Peyer's patch (tissue), 4 donors: ENCODE measurements around the gene PPP2R5D. TPM values are rescaled to one million over a fixed set of nuclear protein-coding genes. Genes with fewer than 3 reads are reported as not detected.

Experiments
- DNase-seq, 3 donors: peaks; one replicate each; pipeline ENCODE4 v3.0.0-alpha.2; 2017 to 2019
- H3K27ac ChIP-seq, 4 donors: fragments of 200-600 bp; sonication (generic); one replicate each; pipeline ENCODE4 v1.5.1; 2016 to 2019
- H3K27me3 ChIP-seq, 2 donors: fragments of 200-600 bp; sonication (generic); one replicate each; pipeline ENCODE4 v1.5.1; 2019
- H3K36me3 ChIP-seq, 3 donors: fragments of 200-600 bp; sonication (generic); one replicate each; pipeline ENCODE4 v1.5.1; 2016 to 2019
- H3K4me1 ChIP-seq, 4 donors: fragments of 200-600 bp; sonication (generic); one replicate each; pipeline ENCODE4 v1.5.1; 2016 to 2019
- H3K4me3 ChIP-seq, 4 donors: fragments of 200-600 bp; sonication (generic); 1 replicate in 3 of 4; 2 replicates in 1 of 4; pipeline ENCODE4 v1.5.1; 2016 to 2019; ENCODE audit warnings: mild to moderate bottlenecking in 1 of 4
- H3K9me3 ChIP-seq, 4 donors: fragments of 200-600 bp; sonication (generic); one replicate each; pipeline ENCODE4 v1.5.1; 2016 to 2019; ENCODE audit warnings: mild to moderate bottlenecking in 1 of 4
- POLR2A ChIP-seq, 2 donors: fragments of 450-650 bp; IDR thresholded peaks; one replicate each; pipeline ENCODE4 v1.5.1; 2017; ENCODE audit warnings: antibody characterized with exemption in 2 of 2, mild to moderate bottlenecking in 2 of 2, moderate library complexity in 2 of 2
- total RNA-seq, 4 donors: library from RNA; depleted of rRNA; stranded (reverse); fragments of >200 nt; gene quantifications; one replicate each; pipeline ENCODE4 v1.1.0, GENCODE V29; 2016
- TF ChIP-seq, protein P1 (sequence below), 6 experiments: fragments of 450-650 bp in 4 of 6; fragments of 200-600 bp in 2 of 6; sonication (generic) in 1 of 6; IDR thresholded peaks; one replicate each; pipeline ENCODE4 v1.5.1; 2017 to 2019; ENCODE audit warnings: antibody characterized with exemption in 6 of 6, mild to moderate bottlenecking in 3 of 6, moderate library complexity in 1 of 6

Gene PPP2R5D
- total RNA-seq, 4 donors from 2014 or later = 84.2 to 177 (median 152) TPM

DNA sequence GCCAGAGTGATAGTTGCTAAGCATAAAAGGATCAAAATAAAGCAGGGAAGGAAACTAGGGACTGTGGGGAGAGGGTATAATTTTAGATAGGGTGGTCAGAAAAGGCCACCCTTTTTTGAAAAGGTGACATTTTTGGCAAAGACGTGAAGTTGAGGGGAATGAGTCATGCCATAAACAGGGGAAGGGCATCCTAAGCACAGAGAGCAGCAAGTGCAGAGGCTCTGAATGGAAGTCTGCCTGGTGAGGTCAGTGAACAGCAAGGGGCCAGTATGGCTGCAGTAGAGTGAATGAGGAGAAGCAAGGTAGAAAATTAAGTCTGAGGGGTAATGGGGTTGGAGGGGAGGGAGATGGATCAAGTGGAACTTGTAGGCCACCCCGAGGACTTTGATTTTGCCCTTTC, 77.5 kb downstream of the PPP2R5D start:
- no peak for DNase-seq
- Histone ChIP-seq H3K4me1 (peaks cover 0 to 35% (median 8%) of the 10 kb centered on the region in 4 donors), H3K27me3 (no peaks in the 10 kb centered on the region), H3K36me3 (peaks cover 0 to 52% (median 2%) of the 10 kb centered on the region in 3 donors), H3K9me3 (no peaks in the 10 kb centered on the region), H3K4me3 (peak overlapping the region in 2 of 4 donors; percentile 81 to 98), H3K27ac (no peak overlapping the region)
- TF ChIP-seq, protein P1, sequence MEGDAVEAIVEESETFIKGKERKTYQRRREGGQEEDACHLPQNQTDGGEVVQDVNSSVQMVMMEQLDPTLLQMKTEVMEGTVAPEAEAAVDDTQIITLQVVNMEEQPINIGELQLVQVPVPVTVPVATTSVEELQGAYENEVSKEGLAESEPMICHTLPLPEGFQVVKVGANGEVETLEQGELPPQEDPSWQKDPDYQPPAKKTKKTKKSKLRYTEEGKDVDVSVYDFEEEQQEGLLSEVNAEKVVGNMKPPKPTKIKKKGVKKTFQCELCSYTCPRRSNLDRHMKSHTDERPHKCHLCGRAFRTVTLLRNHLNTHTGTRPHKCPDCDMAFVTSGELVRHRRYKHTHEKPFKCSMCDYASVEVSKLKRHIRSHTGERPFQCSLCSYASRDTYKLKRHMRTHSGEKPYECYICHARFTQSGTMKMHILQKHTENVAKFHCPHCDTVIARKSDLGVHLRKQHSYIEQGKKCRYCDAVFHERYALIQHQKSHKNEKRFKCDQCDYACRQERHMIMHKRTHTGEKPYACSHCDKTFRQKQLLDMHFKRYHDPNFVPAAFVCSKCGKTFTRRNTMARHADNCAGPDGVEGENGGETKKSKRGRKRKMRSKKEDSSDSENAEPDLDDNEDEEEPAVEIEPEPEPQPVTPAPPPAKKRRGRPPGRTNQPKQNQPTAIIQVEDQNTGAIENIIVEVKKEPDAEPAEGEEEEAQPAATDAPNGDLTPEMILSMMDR (IDR thresholded peaks at IDR 0.05) = no peak
- no peak for TF ChIP-seq POLR2A (IDR thresholded peaks at IDR 0.05)

Other genes with a start within 250 kb of the PPP2R5D start
- gene TBCC, start 238.5 kb upstream of the PPP2R5D start, total RNA-seq = 10 to 100 TPM; 23.1 to 36.4 (median 30.7) TPM
- gene BICRAL, start 202.5 kb upstream of the PPP2R5D start, total RNA-seq = 10 to 100 TPM; 15.3 to 20.1 (median 17.1) TPM
- 10 to 100 TPM; 49.6 to 67.0 (median 53.2) TPM for gene RPL7L1, start 105.0 kb upstream of the PPP2R5D start, total RNA-seq
- not detected for gene PTCRA, start 68.5 kb upstream of the PPP2R5D start, total RNA-seq
- gene CNPY3, start 55.1 kb upstream of the PPP2R5D start, total RNA-seq = 100 to 1,000 TPM in 1 of 4 donors, 10 to 100 TPM in 3; 27.8 to 101 (median 47.9) TPM
- 1 to 10 TPM in 1 of 4 donors, not detected in 3; 4.3 TPM for gene GNMT, start 23.8 kb upstream of the PPP2R5D start, total RNA-seq
- gene PEX6, start 5.4 kb upstream of the PPP2R5D start, total RNA-seq = 10 to 100 TPM; 19.0 to 61.3 (median 39.0) TPM
- 10 to 100 TPM; 34.3 to 40.4 (median 36.1) TPM for gene MEA1, start 29.4 kb downstream of the PPP2R5D start, total RNA-seq
- gene KLHDC3, start 29.7 kb downstream of the PPP2R5D start, total RNA-seq = 10 to 100 TPM; 38.8 to 59.2 (median 52.6) TPM
- gene RRP36, start 37.1 kb downstream of the PPP2R5D start, total RNA-seq = 10 to 100 TPM; 39.2 to 75.9 (median 50.4) TPM
- gene CUL7, start 69.3 kb downstream of the PPP2R5D start, total RNA-seq = 10 to 100 TPM; 19.4 to 33.0 (median 23.1) TPM
- gene MRPL2, start 74.9 kb downstream of the PPP2R5D start, total RNA-seq = 10 to 100 TPM; 19.0 to 40.8 (median 22.1) TPM
- 100 to 1,000 TPM in 3 of 4 donors, 10 to 100 TPM in 1; 50.3 to 214 (median 183) TPM for gene KLC4, start 75.1 kb downstream of the PPP2R5D start, total RNA-seq
- 10 to 100 TPM in 3 of 4 donors, 1 to 10 TPM in 1; 4.4 to 22.3 (median 18.3) TPM for gene PTK7, start 91.7 kb downstream of the PPP2R5D start, total RNA-seq
- 10 to 100 TPM; 23.1 to 29.7 (median 26.4) TPM for gene SRF, start 186.7 kb downstream of the PPP2R5D start, total RNA-seq
- gene CUL9, start 197.6 kb downstream of the PPP2R5D start, total RNA-seq = 100 to 1,000 TPM in 1 of 4 donors, 10 to 100 TPM in 3; 55.5 to 114 (median 85.5) TPM
- 100 to 1,000 TPM; 138 to 304 (median 176) TPM for gene DNPH1, start 244.9 kb downstream of the PPP2R5D start, total RNA-seq